22Rv1 (cell line): ENCODE results near the gene CSNK1D.
A peak's percentile ranks its signal among the peaks of the same experiment; 100 is the strongest.

Experiments
- H3K27ac ChIP-seq: fragments of 450-650 bp; 2 replicates; pipeline ENCODE4 v1.5.1; 2017
- ZFX ChIP-seq: fragments of 450-650 bp; IDR thresholded peaks from 2 replicates; pipeline ENCODE4 v1.6.1; 2017; ENCODE audit warnings: antibody characterized with exemption, borderline replicate concordance
- TF ChIP-seq, protein P1 (sequence below): fragments of 450-650 bp; IDR thresholded peaks from 2 replicates; pipeline ENCODE4 v1.5.1; 2017; ENCODE audit warnings: mild to moderate bottlenecking

The CSNK1D gene

DNA sequence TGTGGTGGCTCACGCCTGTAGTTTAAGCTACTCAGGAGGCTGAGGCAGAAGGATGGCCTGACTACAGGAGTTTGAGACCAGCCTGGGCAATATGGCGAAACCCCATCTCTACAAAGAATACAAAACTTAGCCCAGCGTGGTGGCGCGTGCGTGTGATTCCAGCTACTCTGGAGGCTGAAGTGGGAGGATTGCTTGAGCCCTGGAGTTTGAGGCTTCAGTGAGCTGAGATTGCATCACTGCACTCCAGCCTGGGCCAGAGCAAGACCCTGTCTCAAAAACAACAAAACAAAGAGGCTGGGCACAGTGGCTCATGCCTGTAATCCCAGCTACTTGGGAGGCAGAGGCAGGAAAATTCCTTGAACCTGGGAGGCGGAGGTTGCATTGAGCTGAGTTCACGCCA lies 7.0 kb upstream of the CSNK1D start:
- H3K27ac ChIP-seq: no peak overlapping the region
- no peak for TF ChIP-seq ZFX
- TF ChIP-seq, protein P1, sequence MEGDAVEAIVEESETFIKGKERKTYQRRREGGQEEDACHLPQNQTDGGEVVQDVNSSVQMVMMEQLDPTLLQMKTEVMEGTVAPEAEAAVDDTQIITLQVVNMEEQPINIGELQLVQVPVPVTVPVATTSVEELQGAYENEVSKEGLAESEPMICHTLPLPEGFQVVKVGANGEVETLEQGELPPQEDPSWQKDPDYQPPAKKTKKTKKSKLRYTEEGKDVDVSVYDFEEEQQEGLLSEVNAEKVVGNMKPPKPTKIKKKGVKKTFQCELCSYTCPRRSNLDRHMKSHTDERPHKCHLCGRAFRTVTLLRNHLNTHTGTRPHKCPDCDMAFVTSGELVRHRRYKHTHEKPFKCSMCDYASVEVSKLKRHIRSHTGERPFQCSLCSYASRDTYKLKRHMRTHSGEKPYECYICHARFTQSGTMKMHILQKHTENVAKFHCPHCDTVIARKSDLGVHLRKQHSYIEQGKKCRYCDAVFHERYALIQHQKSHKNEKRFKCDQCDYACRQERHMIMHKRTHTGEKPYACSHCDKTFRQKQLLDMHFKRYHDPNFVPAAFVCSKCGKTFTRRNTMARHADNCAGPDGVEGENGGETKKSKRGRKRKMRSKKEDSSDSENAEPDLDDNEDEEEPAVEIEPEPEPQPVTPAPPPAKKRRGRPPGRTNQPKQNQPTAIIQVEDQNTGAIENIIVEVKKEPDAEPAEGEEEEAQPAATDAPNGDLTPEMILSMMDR: no peak

GRCh38 chr17:82278786-82279391 lies 5.4 kb upstream of the CSNK1D start:
- TF ChIP-seq, protein P1: no peak
- no peak for TF ChIP-seq ZFX
- no peak overlapping the region for H3K27ac ChIP-seq

DNA sequence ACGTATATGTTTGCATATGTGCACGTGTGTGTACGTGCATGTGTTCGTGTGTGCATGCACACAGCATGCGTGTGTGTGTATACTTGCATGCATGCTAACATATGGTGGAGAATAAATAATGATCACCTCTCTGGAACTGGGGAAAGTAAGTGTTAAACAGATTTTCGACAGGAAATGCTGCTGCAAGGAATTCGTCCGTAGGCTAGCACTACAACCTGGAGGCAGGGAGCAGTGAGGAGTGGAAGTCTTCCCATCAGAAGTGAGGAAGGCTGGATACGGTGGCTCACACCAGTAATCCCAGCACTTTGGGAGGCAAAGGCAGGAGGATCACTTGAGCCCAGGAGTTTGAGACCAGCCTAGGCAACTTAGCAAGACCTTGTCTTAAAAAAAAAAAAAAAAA lies 4.8 kb upstream of the CSNK1D start:
- H3K27ac ChIP-seq: no peak overlapping the region
- TF ChIP-seq, protein P1: no peak
- no peak for TF ChIP-seq ZFX

DNA sequence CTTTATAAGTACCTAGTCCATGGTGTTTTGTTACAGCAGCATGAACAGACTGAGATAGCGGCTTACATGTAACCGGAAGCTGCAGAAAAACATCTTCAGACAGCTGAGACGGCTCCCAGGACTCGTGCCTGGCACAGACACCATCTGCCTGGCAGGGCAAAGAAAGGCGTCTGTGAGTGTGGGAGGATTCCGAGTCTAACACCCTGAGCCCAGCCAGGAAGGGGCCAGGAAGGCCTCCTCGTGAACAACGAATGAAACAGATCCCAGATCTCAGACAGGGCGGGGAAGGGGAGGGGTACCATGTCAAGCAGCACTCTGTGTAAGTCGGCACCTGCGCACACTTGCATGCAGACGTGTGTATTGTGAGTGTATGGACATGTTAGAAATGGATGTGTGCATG lies 4.4 kb upstream of the CSNK1D start:
- TF ChIP-seq ZFX: no peak
- TF ChIP-seq, protein P1: no peak
- no peak overlapping the region for H3K27ac ChIP-seq

DNA sequence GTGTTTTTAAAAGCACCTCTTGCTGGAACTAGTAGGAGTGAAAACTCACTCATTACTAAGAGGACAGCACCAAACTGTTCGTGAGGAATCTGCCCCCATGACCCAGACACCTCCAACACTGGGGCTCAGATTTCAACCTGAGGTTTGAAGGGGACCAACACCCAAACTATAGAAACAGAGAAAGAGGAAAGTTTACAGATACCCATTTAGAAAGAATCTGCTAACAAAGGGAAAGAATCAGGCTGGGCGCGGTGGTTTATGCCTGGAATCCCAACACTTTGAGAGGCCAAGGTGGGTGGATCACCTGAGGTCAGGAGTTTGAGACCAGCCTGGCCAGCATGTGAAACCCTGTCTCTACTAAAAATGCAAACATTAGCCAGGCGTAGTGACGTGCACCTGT lies 3.4 kb upstream of the CSNK1D start:
- no peak overlapping the region for H3K27ac ChIP-seq
- TF ChIP-seq, protein P1: no peak
- no peak for TF ChIP-seq ZFX

- H3K27ac ChIP-seq: no peak overlapping the region
- TF ChIP-seq, protein P1: no peak
- TF ChIP-seq ZFX: no peak
These were observed 1.8 kb upstream of the CSNK1D start for GRCh38 chr17:82275326-82275725.

DNA sequence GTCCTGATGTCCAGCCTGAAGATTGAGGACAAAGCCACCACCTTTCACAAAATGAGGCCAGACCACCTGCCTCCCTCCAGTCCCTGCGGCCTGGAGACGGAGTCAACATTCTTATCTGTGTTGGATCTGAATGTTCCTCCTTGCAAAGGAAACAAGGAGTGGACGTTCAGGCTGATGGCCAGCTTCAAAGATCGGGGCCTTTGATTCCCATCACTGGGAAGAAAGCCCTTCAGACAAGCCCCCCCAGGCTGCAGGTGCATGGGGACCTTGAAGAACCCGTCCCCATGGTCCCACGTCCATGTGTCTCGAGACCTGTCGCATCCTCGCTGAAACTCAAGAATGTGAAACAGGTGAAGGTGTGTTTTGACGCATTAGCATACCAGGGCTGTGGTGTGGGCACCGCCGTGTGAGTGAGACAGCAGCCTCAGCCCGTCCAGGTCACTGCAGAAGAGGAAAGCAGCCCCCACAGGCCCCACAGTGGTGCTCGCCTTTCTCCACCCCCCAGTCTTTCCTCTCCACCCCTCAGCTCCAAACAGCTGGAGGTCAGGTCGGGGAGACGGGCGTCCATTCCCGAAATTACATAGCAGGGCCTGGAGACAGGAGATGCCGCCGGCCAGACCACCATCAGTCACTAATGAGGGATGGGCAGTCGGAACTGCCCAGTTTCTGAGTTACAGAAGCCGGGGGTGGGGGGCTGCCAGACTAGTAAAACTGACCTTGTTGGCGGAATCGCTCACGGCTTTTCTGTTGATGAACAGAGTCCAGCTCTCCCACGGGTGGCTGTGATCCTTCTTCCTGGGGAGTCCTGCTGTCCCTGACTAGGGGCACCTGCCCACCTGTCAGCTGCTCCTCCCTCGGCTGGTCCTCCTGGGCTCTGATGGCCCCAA lies 877 bp upstream of the CSNK1D start:
- no peak for TF ChIP-seq ZFX
- TF ChIP-seq, protein P1: no peak
- peak overlapping the region; percentile 91 for H3K27ac ChIP-seq
